ENCODE results near the gene GRP. TPM values are rescaled to one million over a fixed set of nuclear protein-coding genes. Genes with fewer than 3 reads are reported as not detected.
A peak's percentile ranks its signal among the peaks of the same experiment; 100 is the strongest.
"Not testable (repeated sequence)": the region's sequence is repeated elsewhere in the genome, so short reads cannot be mapped to it uniquely, and the experiment has no call there.

Gene GRP
- total RNA-seq, 1 experiment from 2014 or later, result not detected

GRCh38 chr18:59229191-59229590 is 9.2 kb downstream of the GRP start:
- peak; percentile 92 for DNase-seq (ENCODE audit: low read depth)

GRCh38 chr18:59229701-59230443 is 9.9 kb downstream of the GRP start:
- DNase-seq (ENCODE audit: low read depth), result peak; percentile 56

- DNase-seq (ENCODE audit: low read depth), result no peak
Observed at GRCh38 chr18:59231114-59231513, 11.2 kb downstream of the GRP start.

GRCh38 chr18:59231877-59232276 is 11.9 kb downstream of the GRP start:
- DNase-seq (ENCODE audit: low read depth), result no peak

- peak; percentile 20 for DNase-seq (ENCODE audit: low read depth)
Observed at GRCh38 chr18:59232309-59233016, 12.5 kb downstream of the GRP start.

GRCh38 chr18:59233017-59233410 is 13.1 kb downstream of the GRP start:
- peak; percentile 94 for DNase-seq (ENCODE audit: low read depth)

GRCh38 chr18:59238385-59238784 is 18.4 kb downstream of the GRP start:
- peak; percentile 45 for DNase-seq (ENCODE audit: low read depth)

GRCh38 chr18:59239642-59240041 is 19.7 kb downstream of the GRP start:
- DNase-seq (ENCODE audit: low read depth), result no peak

- DNase-seq (ENCODE audit: low read depth), result no peak
Observed at GRCh38 chr18:59242906-59243305, 22.9 kb downstream of the GRP start.

GRCh38 chr18:59246796-59247195 is 26.8 kb downstream of the GRP start:
- no peak for DNase-seq (ENCODE audit: low read depth)

- DNase-seq (ENCODE audit: low read depth), result peak; percentile 76
Observed at GRCh38 chr18:59249199-59249774, 29.3 kb downstream of the GRP start.

- DNase-seq (ENCODE audit: low read depth), result not testable (repeated sequence)
Observed at GRCh38 chr18:59255491-59255890, 35.5 kb downstream of the GRP start.

- DNase-seq (ENCODE audit: low read depth), result not testable (repeated sequence)
Observed at GRCh38 chr18:59261842-59262241, 41.9 kb downstream of the GRP start.

GRCh38 chr18:59262243-59262642 is 42.3 kb downstream of the GRP start:
- not testable (repeated sequence) for DNase-seq (ENCODE audit: low read depth)

- peak; percentile 51 for DNase-seq (ENCODE audit: low read depth)
Observed at GRCh38 chr18:59263661-59264060, 43.7 kb downstream of the GRP start.

- DNase-seq (ENCODE audit: low read depth), result peak; percentile 18
Observed at GRCh38 chr18:59264121-59264571, 44.2 kb downstream of the GRP start.

- no peak for DNase-seq (ENCODE audit: low read depth)
Observed at GRCh38 chr18:59264651-59265245, 44.8 kb downstream of the GRP start.

- peak; percentile 18 for DNase-seq (ENCODE audit: low read depth)
Observed at GRCh38 chr18:59265246-59265973, 45.5 kb downstream of the GRP start.

- no peak for DNase-seq (ENCODE audit: low read depth)
Observed at GRCh38 chr18:59265974-59266369, 46.0 kb downstream of the GRP start.

- DNase-seq (ENCODE audit: low read depth), result no peak
Observed at GRCh38 chr18:59266459-59266858, 46.5 kb downstream of the GRP start.

GRCh38 chr18:59266886-59267502 is 47.0 kb downstream of the GRP start:
- no peak for DNase-seq (ENCODE audit: low read depth)
